ENCODE results near the gene SETD3. TPM values are rescaled to one million over a fixed set of nuclear protein-coding genes. Genes with fewer than 3 reads are reported as not detected.

SETD3 gene
- total RNA-seq, 5 donors from 2014 or later (not counting 1 experiment from before 2014, with no cell fraction given): 47.7 to 64.6 (median 52.4) TPM

GRCh38 chr14:99513946-99514551 lies 33.4 kb upstream of the SETD3 start:
- ATAC-seq (replicated peaks in 1 of 4) (peak in 1 of 4 experiments; percentile 1), DNase-seq (peak in 1 of 35 experiments; percentile 10)
- no peak overlapping the region for H3K27ac Mint-ChIP-seq
- ChIA-PET POLR2A (no interaction called here), CTCF (no interaction called here)
- H3K27me3 Mint-ChIP-seq: no peaks in the 10 kb centered on the region
- no peaks in the 10 kb centered on the region for H3K9me3 Mint-ChIP-seq
- WGBS (ENCODE audit: insufficient coverage): 95% methylated on average over 12 of the region's 13 CpGs
- H3K36me3 ChIP-seq (ENCODE audit: control insufficient read depth in 2 of 2, extremely low read depth in 1 of 2, insufficient read depth in 1 of 2, low read length in 1 of 2): peaks cover 12 to 34% of the 10 kb centered on the region in 2 donors
- peaks cover 11% of the 10 kb centered on the region for H3K36me3 Mint-ChIP-seq
- no peaks in the 10 kb centered on the region for H3K4me1 Mint-ChIP-seq
- H3K27ac ChIP-seq (ENCODE audit: low read length): no peak overlapping the region
- H3K27me3 ChIP-seq (replicated peaks in 1 of 2; ENCODE audit: control insufficient read depth in 2 of 2, extremely low read depth in 1 of 2, insufficient read depth in 2 of 2, low read length in 1 of 2): no peaks in the 10 kb centered on the region
- no peak overlapping the region for H3K4me3 Mint-ChIP-seq
- no peaks in the 10 kb centered on the region for H3K9me3 ChIP-seq
- peaks cover 0 to 8% of the 10 kb centered on the region in 2 experiments for H3K4me1 ChIP-seq (ENCODE audit: control insufficient read depth in 1 of 2, extremely low read depth in 1 of 2, insufficient read depth in 2 of 2, low read length in 2 of 2)
- no peak overlapping the region for H3K4me3 ChIP-seq (ENCODE audit: control insufficient read depth in 1 of 2, extremely low read depth in 1 of 2, low read length in 1 of 2)

GRCh38 chr14:99513183-99513694 lies 32.6 kb upstream of the SETD3 start:
- ATAC-seq (replicated peaks in 1 of 4): peak in 1 of 4 experiments; percentile 6
- peak in 1 of 35 experiments; percentile 10 for DNase-seq
- Mint-ChIP-seq H3K36me3 (peaks cover 19% of the 10 kb centered on the region), H3K9me3 (no peaks in the 10 kb centered on the region), H3K27me3 (no peaks in the 10 kb centered on the region), H3K4me1 (no peaks in the 10 kb centered on the region), H3K27ac (peak overlapping the region in 1 of 2 donors; percentile 28), H3K4me3 (no peak overlapping the region)
- Histone ChIP-seq H3K9me3 (no peaks in the 10 kb centered on the region), H3K36me3 (ENCODE audit: control insufficient read depth in 2 of 2, extremely low read depth in 1 of 2, insufficient read depth in 1 of 2, low read length in 1 of 2) (peaks cover 12 to 42% of the 10 kb centered on the region in 2 donors), H3K4me1 (ENCODE audit: control insufficient read depth in 1 of 2, extremely low read depth in 1 of 2, insufficient read depth in 2 of 2, low read length in 2 of 2) (peaks cover 0 to 1% of the 10 kb centered on the region in 2 experiments), H3K27ac (ENCODE audit: low read length) (no peak overlapping the region), H3K4me3 (ENCODE audit: control insufficient read depth in 1 of 2, extremely low read depth in 1 of 2, low read length in 1 of 2) (no peak overlapping the region), H3K27me3 (replicated peaks in 1 of 2; ENCODE audit: control insufficient read depth in 2 of 2, extremely low read depth in 1 of 2, insufficient read depth in 2 of 2, low read length in 1 of 2) (no peaks in the 10 kb centered on the region)
- ChIA-PET CTCF (no interaction called here), POLR2A (no interaction called here)
- WGBS (ENCODE audit: insufficient coverage): 94% methylated on average over 7 of the region's 15 CpGs

DNA sequence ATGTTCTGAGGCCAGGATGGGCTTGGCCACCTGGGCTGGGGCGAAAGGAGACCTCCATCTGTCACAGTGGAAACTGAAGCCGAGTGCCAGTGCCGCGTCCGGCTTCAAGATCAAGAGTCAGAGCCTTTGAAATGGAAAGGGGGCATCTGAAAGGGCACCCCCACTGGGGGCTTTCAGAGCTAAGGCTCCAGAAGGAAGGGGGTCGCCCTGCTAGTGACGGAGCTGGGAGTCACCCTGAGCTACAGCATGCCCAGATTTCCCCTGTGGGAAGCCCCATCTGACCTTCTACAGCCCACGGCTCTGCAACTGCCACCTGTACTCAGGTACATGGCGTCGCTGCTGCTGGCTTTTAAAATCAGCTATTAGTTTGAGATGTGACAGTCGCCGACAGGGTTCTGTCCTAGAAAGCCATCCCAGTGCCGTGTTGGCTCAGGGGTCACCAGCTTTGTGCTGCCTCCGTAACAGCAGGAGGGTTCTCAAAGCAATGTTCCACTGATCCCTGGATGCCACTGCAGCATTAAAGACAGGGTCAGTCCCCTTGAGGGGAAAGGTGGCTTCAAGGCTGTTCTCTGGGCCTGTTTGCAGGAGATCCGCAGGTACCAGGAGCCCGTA lies 32.0 kb upstream of the SETD3 start:
- ATAC-seq (replicated peaks in 1 of 4) (no peak), DNase-seq (no peak)
- H3K36me3 ChIP-seq (ENCODE audit: control insufficient read depth in 2 of 2, extremely low read depth in 1 of 2, insufficient read depth in 1 of 2, low read length in 1 of 2): peaks cover 12 to 48% of the 10 kb centered on the region in 2 donors
- Mint-ChIP-seq H3K9me3 (no peaks in the 10 kb centered on the region), H3K36me3 (peaks cover 22% of the 10 kb centered on the region), H3K4me3 (no peak overlapping the region), H3K4me1 (no peaks in the 10 kb centered on the region), H3K27ac (peak overlapping the region in 1 of 2 donors; percentile 23), H3K27me3 (no peaks in the 10 kb centered on the region)
- WGBS (ENCODE audit: insufficient coverage): 94% methylated on average over 15 of the region's 16 CpGs
- H3K9me3 ChIP-seq: no peaks in the 10 kb centered on the region
- H3K27ac ChIP-seq (ENCODE audit: low read length): no peak overlapping the region
- no peaks in the 10 kb centered on the region for H3K4me1 ChIP-seq (ENCODE audit: control insufficient read depth in 1 of 2, extremely low read depth in 1 of 2, insufficient read depth in 2 of 2, low read length in 2 of 2)
- H3K27me3 ChIP-seq (replicated peaks in 1 of 2; ENCODE audit: control insufficient read depth in 2 of 2, extremely low read depth in 1 of 2, insufficient read depth in 2 of 2, low read length in 1 of 2): no peaks in the 10 kb centered on the region
- ChIA-PET CTCF (no interaction called here), POLR2A (no interaction called here)
- H3K4me3 ChIP-seq (ENCODE audit: control insufficient read depth in 1 of 2, extremely low read depth in 1 of 2, low read length in 1 of 2): no peak overlapping the region

- H3K9me3 ChIP-seq: no peaks in the 10 kb centered on the region
- H3K36me3 Mint-ChIP-seq: peaks cover 28% of the 10 kb centered on the region
- H3K4me1 Mint-ChIP-seq: no peaks in the 10 kb centered on the region
- H3K4me3 Mint-ChIP-seq: no peak overlapping the region
- no peak overlapping the region for H3K27ac ChIP-seq (ENCODE audit: low read length)
- WGBS (ENCODE audit: insufficient coverage): 91% methylated on average over 4 of the region's 10 CpGs
- no peaks in the 10 kb centered on the region for H3K4me1 ChIP-seq (ENCODE audit: control insufficient read depth in 1 of 2, extremely low read depth in 1 of 2, insufficient read depth in 2 of 2, low read length in 2 of 2)
- CTCF ChIA-PET: no interaction called here
- ATAC-seq (replicated peaks in 1 of 4): no peak
- H3K4me3 ChIP-seq (ENCODE audit: control insufficient read depth in 1 of 2, extremely low read depth in 1 of 2, low read length in 1 of 2): no peak overlapping the region
- peaks cover 12 to 54% of the 10 kb centered on the region in 2 donors for H3K36me3 ChIP-seq (ENCODE audit: control insufficient read depth in 2 of 2, extremely low read depth in 1 of 2, insufficient read depth in 1 of 2, low read length in 1 of 2)
- POLR2A ChIA-PET: interaction anchor here in 1 of 2 donors (0.8 kb wide), 1 partner anchor 89 kb away, joined by 5 read pairs; no protein-coding TSS in a partner anchor
- no peaks in the 10 kb centered on the region for H3K27me3 ChIP-seq (replicated peaks in 1 of 2; ENCODE audit: control insufficient read depth in 2 of 2, extremely low read depth in 1 of 2, insufficient read depth in 2 of 2, low read length in 1 of 2)
- H3K27ac Mint-ChIP-seq: peak overlapping the region in 1 of 2 donors; percentile 23
- no peaks in the 10 kb centered on the region for H3K9me3 Mint-ChIP-seq
- no peak for DNase-seq
- no peaks in the 10 kb centered on the region for H3K27me3 Mint-ChIP-seq
Observed at GRCh38 chr14:99512110-99512449, 31.4 kb upstream of the SETD3 start.

GRCh38 chr14:99511421-99512109 lies 30.9 kb upstream of the SETD3 start:
- H3K4me1 ChIP-seq (ENCODE audit: control insufficient read depth in 1 of 2, extremely low read depth in 1 of 2, insufficient read depth in 2 of 2, low read length in 2 of 2): no peaks in the 10 kb centered on the region
- ATAC-seq (replicated peaks in 1 of 4) (no peak), DNase-seq (no peak)
- POLR2A ChIA-PET: interaction anchor here in 1 of 2 donors (0.8 kb wide), 1 partner anchor 90 kb away, joined by 5 read pairs; no protein-coding TSS in a partner anchor
- H3K9me3 ChIP-seq: no peaks in the 10 kb centered on the region
- Mint-ChIP-seq H3K4me3 (no peak overlapping the region), H3K27me3 (no peaks in the 10 kb centered on the region), H3K9me3 (no peaks in the 10 kb centered on the region), H3K4me1 (no peaks in the 10 kb centered on the region), H3K27ac (no peak overlapping the region), H3K36me3 (peaks cover 33% of the 10 kb centered on the region)
- H3K4me3 ChIP-seq (ENCODE audit: control insufficient read depth in 1 of 2, extremely low read depth in 1 of 2, low read length in 1 of 2): no peak overlapping the region
- peaks cover 12 to 59% of the 10 kb centered on the region in 2 donors for H3K36me3 ChIP-seq (ENCODE audit: control insufficient read depth in 2 of 2, extremely low read depth in 1 of 2, insufficient read depth in 1 of 2, low read length in 1 of 2)
- H3K27me3 ChIP-seq (replicated peaks in 1 of 2; ENCODE audit: control insufficient read depth in 2 of 2, extremely low read depth in 1 of 2, insufficient read depth in 2 of 2, low read length in 1 of 2): no peaks in the 10 kb centered on the region
- H3K27ac ChIP-seq (ENCODE audit: low read length): no peak overlapping the region
- WGBS (ENCODE audit: insufficient coverage): 96% methylated on average over 9 of the region's 12 CpGs
- CTCF ChIA-PET: interaction anchor here in 1 of 2 donors (0.5 kb wide), 1 partner anchor 446 kb away, joined by 3 read pairs; no protein-coding TSS in a partner anchor

- H3K27me3 ChIP-seq (replicated peaks in 1 of 2; ENCODE audit: control insufficient read depth in 2 of 2, extremely low read depth in 1 of 2, insufficient read depth in 2 of 2, low read length in 1 of 2): no peaks in the 10 kb centered on the region
- Mint-ChIP-seq H3K4me3 (no peak overlapping the region), H3K36me3 (peaks cover 42% of the 10 kb centered on the region), H3K9me3 (no peaks in the 10 kb centered on the region), H3K27ac (no peak overlapping the region), H3K4me1 (no peaks in the 10 kb centered on the region), H3K27me3 (no peaks in the 10 kb centered on the region)
- no peaks in the 10 kb centered on the region for H3K4me1 ChIP-seq (ENCODE audit: control insufficient read depth in 1 of 2, extremely low read depth in 1 of 2, insufficient read depth in 2 of 2, low read length in 2 of 2)
- H3K9me3 ChIP-seq: no peaks in the 10 kb centered on the region
- CTCF ChIA-PET: interaction anchor here in 1 of 2 donors (0.5 to 0.6 kb wide), 2 partner anchors 29 to 447 kb away, joined by 3 read pairs; no protein-coding TSS in a partner anchor
- DNase-seq (no peak), ATAC-seq (replicated peaks in 1 of 4) (no peak)
- POLR2A ChIA-PET: no interaction called here
- 98% methylated on average over 8 of the region's 15 CpGs for WGBS (ENCODE audit: insufficient coverage)
- peaks cover 17 to 68% of the 10 kb centered on the region in 2 donors for H3K36me3 ChIP-seq (ENCODE audit: control insufficient read depth in 2 of 2, extremely low read depth in 1 of 2, insufficient read depth in 1 of 2, low read length in 1 of 2)
- H3K4me3 ChIP-seq (ENCODE audit: control insufficient read depth in 1 of 2, extremely low read depth in 1 of 2, low read length in 1 of 2): no peak overlapping the region
- no peak overlapping the region for H3K27ac ChIP-seq (ENCODE audit: low read length)
Observed at GRCh38 chr14:99510556-99511139, 30.0 kb upstream of the SETD3 start.
